Loucy (cell line): ENCODE measurements around the gene TLCD4.

Experiments used
- H2AFZ ChIP-seq: fragments of 200-600 bp; sonication (generic); 2 replicates; pipeline ENCODE4 v1.6.0; 2016; ENCODE audit warnings: antibody characterized with exemption, mild to moderate bottlenecking, low read length, moderate library complexity
- H3F3A ChIP-seq: fragments of 200-600 bp; 2 replicates; pipeline ENCODE4 v1.6.0; 2016; ENCODE audit warnings: antibody characterized with exemption, low read depth, mild to moderate bottlenecking
- H3K27me3 ChIP-seq: fragments of 200-600 bp; sonication (generic); 2 replicates; pipeline ENCODE4 v1.6.1; 2014; ENCODE audit warnings: low read length, mild to moderate bottlenecking; ENCODE audit not compliant: insufficient read depth, poor library complexity, severe bottlenecking
- H3K36me3 ChIP-seq: fragments of 200-600 bp; sonication (generic); 2 replicates; pipeline ENCODE4 v1.6.1; 2016; ENCODE audit warnings: low read length; ENCODE audit not compliant: insufficient read depth
- H3K4me1 ChIP-seq: fragments of 200-600 bp; sonication (generic); 2 replicates; pipeline ENCODE4 v1.5.1; 2014; ENCODE audit warnings: low read length, mild to moderate bottlenecking; ENCODE audit not compliant: insufficient read depth, poor library complexity, severe bottlenecking
- H3K4me2 ChIP-seq: fragments of 200-600 bp; sonication (generic); 2 replicates; pipeline ENCODE4 v1.6.0; 2014; ENCODE audit warnings: antibody characterized with exemption, low read length, low read depth, mild to moderate bottlenecking; ENCODE audit not compliant: poor library complexity, severe bottlenecking
- H3K4me3 ChIP-seq: fragments of 200-600 bp; sonication (generic); 2 replicates; pipeline ENCODE4 v1.5.1; 2014; ENCODE audit warnings: low read length, mild to moderate bottlenecking, mixed read lengths; ENCODE audit not compliant: poor library complexity, severe bottlenecking
- H3K79me2 ChIP-seq: fragments of 200-600 bp; sonication (generic); 2 replicates; pipeline ENCODE4 v1.6.1; 2014; ENCODE audit warnings: low read length; ENCODE audit not compliant: insufficient read depth
- H3K9ac ChIP-seq: fragments of 200-600 bp; sonication (generic); 2 replicates; pipeline ENCODE4 v1.6.0; 2014; ENCODE audit warnings: mild to moderate bottlenecking, low read depth, low read length, moderate library complexity; ENCODE audit not compliant: poor library complexity, severe bottlenecking
- H3K9me2 ChIP-seq: fragments of 200-600 bp; sonication (generic); replicated peaks from 2 replicates; pipeline ENCODE4 v1.6.1; 2016; ENCODE audit warnings: low read depth, low read length, mixed read lengths
- H3K9me3 ChIP-seq: fragments of 200-600 bp; sonication (generic); 2 replicates; pipeline ENCODE4 v1.6.1; 2014; ENCODE audit warnings: mild to moderate bottlenecking, antibody characterized with exemption, low read length, low read depth; ENCODE audit not compliant: insufficient read depth
- H4K20me1 ChIP-seq: fragments of 200-600 bp; sonication (generic); 2 replicates; pipeline ENCODE4 v1.6.0; 2014; ENCODE audit warnings: antibody characterized with exemption, low read length, mild to moderate bottlenecking; ENCODE audit not compliant: insufficient read depth, poor library complexity, severe bottlenecking
- EZH2phosphoT487 ChIP-seq: fragments of 200-600 bp; IDR thresholded peaks from 2 replicates; pipeline ENCODE4 v1.6.1; 2018; ENCODE audit warnings: antibody characterized with exemption, mild to moderate bottlenecking, moderate library complexity, borderline replicate concordance
- TF ChIP-seq, protein P1 (sequence below): fragments of 200-600 bp; sonication (generic); conservative IDR thresholded peaks from 2 replicates; pipeline ENCODE4 v1.5.1; 2014; ENCODE audit warnings: mild to moderate bottlenecking, antibody characterized with exemption, low read length

TLCD4 gene, protein sequence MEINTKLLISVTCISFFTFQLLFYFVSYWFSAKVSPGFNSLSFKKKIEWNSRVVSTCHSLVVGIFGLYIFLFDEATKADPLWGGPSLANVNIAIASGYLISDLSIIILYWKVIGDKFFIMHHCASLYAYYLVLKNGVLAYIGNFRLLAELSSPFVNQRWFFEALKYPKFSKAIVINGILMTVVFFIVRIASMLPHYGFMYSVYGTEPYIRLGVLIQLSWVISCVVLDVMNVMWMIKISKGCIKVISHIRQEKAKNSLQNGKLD

GRCh38 chr1:95117207-95118066 is at the start of gene TLCD4:
TSS of gene TLCD4 (plus strand) at chr1:95117355. CDS start at chr1:95143902, 26,547 bp downstream.
- no peaks in the 10 kb centered on the region for H3K9me2 ChIP-seq
- TF ChIP-seq, protein P1, sequence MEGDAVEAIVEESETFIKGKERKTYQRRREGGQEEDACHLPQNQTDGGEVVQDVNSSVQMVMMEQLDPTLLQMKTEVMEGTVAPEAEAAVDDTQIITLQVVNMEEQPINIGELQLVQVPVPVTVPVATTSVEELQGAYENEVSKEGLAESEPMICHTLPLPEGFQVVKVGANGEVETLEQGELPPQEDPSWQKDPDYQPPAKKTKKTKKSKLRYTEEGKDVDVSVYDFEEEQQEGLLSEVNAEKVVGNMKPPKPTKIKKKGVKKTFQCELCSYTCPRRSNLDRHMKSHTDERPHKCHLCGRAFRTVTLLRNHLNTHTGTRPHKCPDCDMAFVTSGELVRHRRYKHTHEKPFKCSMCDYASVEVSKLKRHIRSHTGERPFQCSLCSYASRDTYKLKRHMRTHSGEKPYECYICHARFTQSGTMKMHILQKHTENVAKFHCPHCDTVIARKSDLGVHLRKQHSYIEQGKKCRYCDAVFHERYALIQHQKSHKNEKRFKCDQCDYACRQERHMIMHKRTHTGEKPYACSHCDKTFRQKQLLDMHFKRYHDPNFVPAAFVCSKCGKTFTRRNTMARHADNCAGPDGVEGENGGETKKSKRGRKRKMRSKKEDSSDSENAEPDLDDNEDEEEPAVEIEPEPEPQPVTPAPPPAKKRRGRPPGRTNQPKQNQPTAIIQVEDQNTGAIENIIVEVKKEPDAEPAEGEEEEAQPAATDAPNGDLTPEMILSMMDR = no peak
- no peak for TF ChIP-seq EZH2phosphoT487
- H3K36me3 ChIP-seq = no peaks in the 10 kb centered on the region

DNA sequence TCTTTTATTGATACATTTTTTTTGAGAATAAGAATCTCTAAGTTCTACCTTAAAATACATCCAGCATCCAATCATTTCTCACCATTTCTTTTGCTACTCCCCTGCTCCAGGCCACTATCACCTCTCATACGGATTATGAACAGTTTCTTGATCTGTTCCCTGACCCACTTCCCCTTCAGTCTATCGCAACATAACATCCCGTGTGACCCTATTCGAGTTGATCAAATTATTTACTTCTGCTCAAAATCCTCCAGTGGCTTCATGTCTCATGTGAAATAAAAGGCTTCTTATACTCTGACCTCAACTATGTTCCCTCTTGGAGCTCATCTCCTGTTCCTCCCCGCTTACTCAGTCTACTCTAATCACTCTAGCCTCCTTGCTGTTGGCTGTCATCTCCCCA is 49.6 kb upstream of the TLCD4 start:
- H3K4me3 ChIP-seq = no peak overlapping the region
- no peaks in the 10 kb centered on the region for H3F3A ChIP-seq
- H3K27me3 ChIP-seq = no peaks in the 10 kb centered on the region
- H3K9ac ChIP-seq = no peak overlapping the region
- peaks cover 9% of the 10 kb centered on the region for H3K4me1 ChIP-seq
- no peaks in the 10 kb centered on the region for H3K79me2 ChIP-seq
- H4K20me1 ChIP-seq = no peaks in the 10 kb centered on the region
- no peaks in the 10 kb centered on the region for H3K36me3 ChIP-seq
- H3K9me2 ChIP-seq = no peaks in the 10 kb centered on the region
- TF ChIP-seq, protein P1 = no peak
- no peak overlapping the region for H3K4me2 ChIP-seq
- H2AFZ ChIP-seq = no peak overlapping the region
- no peaks in the 10 kb centered on the region for H3K9me3 ChIP-seq

More at GRCh38 chr1:95117207-95118066, at the start of gene TLCD4:
- H3F3A ChIP-seq = no peaks in the 10 kb centered on the region
- peak within 1 kb of the TSS; percentile 97 for H2AFZ ChIP-seq
- H4K20me1 ChIP-seq = no peaks in the 10 kb centered on the region
- peak within 1 kb of the TSS; percentile 58 for H3K9ac ChIP-seq
- no peaks in the 10 kb centered on the region for H3K79me2 ChIP-seq
- H3K9me3 ChIP-seq = no peaks in the 10 kb centered on the region
- H3K27me3 ChIP-seq = peaks cover 45% of the 10 kb centered on the region
- peak within 1 kb of the TSS; percentile 87 for H3K4me3 ChIP-seq
- H3K4me2 ChIP-seq = peak within 1 kb of the TSS; percentile 99
- peaks cover 4% of the 10 kb centered on the region for H3K4me1 ChIP-seq

DNA sequence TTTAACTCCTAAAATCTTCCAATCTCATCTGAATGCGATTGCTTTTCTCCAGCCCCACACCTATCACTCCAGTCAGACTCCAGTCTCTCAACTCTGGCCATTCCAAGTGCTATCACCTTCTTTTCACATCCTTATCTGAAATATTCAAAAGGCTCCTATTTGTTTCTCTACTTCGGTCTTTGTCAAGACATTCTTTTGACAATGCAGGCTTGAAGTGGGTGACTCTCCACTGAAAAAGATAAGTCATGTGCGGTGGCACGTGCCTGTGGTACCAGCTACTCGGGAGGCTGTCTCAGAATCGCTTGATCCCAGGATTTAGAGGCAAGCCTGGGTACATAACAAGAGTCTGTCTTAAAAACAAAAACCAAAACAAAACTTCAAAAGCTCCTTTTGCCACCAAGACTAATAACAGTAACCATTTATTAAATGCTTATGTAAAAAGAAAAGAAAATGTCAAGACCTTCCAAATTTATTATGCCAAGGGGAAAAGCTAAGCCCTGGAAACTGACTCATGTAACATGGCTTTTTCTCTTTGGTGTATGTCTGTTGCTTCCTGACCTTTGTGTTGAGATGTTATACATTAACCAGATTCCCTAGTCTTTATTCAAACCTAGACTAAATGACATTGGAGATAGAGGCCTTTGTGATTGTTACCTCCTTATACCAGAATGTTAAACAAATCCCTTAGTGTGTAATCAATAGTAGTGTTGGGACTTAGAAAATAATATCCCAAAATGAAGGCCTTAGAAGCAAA is 48.0 kb upstream of the TLCD4 start:
- Histone ChIP-seq H3K36me3 (no peaks in the 10 kb centered on the region), H3F3A (no peaks in the 10 kb centered on the region), H3K4me3 (no peak overlapping the region), H3K79me2 (no peaks in the 10 kb centered on the region), H3K9me3 (no peaks in the 10 kb centered on the region), H3K4me2 (no peak overlapping the region), H4K20me1 (no peaks in the 10 kb centered on the region), H3K9ac (no peak overlapping the region), H3K9me2 (no peaks in the 10 kb centered on the region), H2AFZ (no peak overlapping the region), H3K27me3 (no peaks in the 10 kb centered on the region), H3K4me1 (peaks cover 16% of the 10 kb centered on the region)
- no peak for TF ChIP-seq EZH2phosphoT487
- TF ChIP-seq, protein P1 = no peak
